Suppressor macrophage treated with lipopolysaccharide for 4 hours (primary cell): ENCODE data around the gene ZNF524.

ENCODE experiments used
- DNase-seq: peaks from one replicate; pipeline ENCODE4 v3.0.0-alpha.2; 2020

ZNF524 gene

GRCh38 chr19:55644191-55644833 lies 44.2 kb downstream of the ZNF524 start:
- no peak for DNase-seq

GRCh38 chr19:55644842-55645511 lies 44.9 kb downstream of the ZNF524 start:
- DNase-seq, result no peak

GRCh38 chr19:55645512-55645881 lies 45.4 kb downstream of the ZNF524 start:
- no peak for DNase-seq

- DNase-seq, result no peak
Measured at GRCh38 chr19:55646889-55647731, 47.0 kb downstream of the ZNF524 start.

- peak; percentile 49 for DNase-seq
Measured at GRCh38 chr19:55647732-55648584, 47.9 kb downstream of the ZNF524 start, which contains the start of gene CCDC106. CCDC106 (plus strand) TSS chr19:55648212; CDS start chr19:55649047, 835 bp downstream.

- DNase-seq, result no peak
Measured at GRCh38 chr19:55648585-55649267, 48.6 kb downstream of the ZNF524 start.

- DNase-seq, result no peak
Measured at GRCh38 chr19:55649268-55650125, 49.4 kb downstream of the ZNF524 start.

GRCh38 chr19:55650126-55650557 lies 50.1 kb downstream of the ZNF524 start:
- no peak for DNase-seq

- no peak for DNase-seq
Measured at GRCh38 chr19:55650602-55651230, 50.6 kb downstream of the ZNF524 start.

- DNase-seq, result no peak
Measured at GRCh38 chr19:55651236-55651635, 51.1 kb downstream of the ZNF524 start.

GRCh38 chr19:55652311-55653128 lies 52.4 kb downstream of the ZNF524 start:
- DNase-seq, result no peak
